K562 (cell line): ENCODE results near the gene MYOG. TPM values are rescaled to one million over a fixed set of nuclear protein-coding genes. Genes with fewer than 3 reads are reported as not detected.

Experiments
- ATAC-seq: fragments of 200-7000 bp; cut with Tn5 transposase; 3 replicates; pipeline ENCODE4 v1.9.1; 2020; ENCODE audit warnings: moderate library complexity
- BruUV-seq: library from RNA; stranded (reverse); fragments of 400-500 nt; replicated peaks from 2 replicates; lab custom pipeline; 2021; lab: Mats Ljungman, UMichigan
- CTCF ChIA-PET: fragments of 300-600 bp; formaldehyde crosslinking; extraction: SDS; loops from one replicate; lab custom pipeline; 2021; ENCODE audit warnings: low intra/inter-chr PET ratio; lab: Yijun Ruan, JAX
- POLR2A ChIA-PET: fragments of 300-600, 350-650 bp; sonication (Branson Sonifier 250); formaldehyde crosslinking; extraction: SDS; loops from one replicate; lab custom pipeline; 2021; ENCODE audit warnings: antibody characterized with exemption, inconsistent platforms; lab: Yijun Ruan, JAX
- DNase-seq, 4 experiments: peaks; one replicate each; pipeline versions ENCODE4 v3.0.0 to v3.0.0-alpha.2; 2011 to 2018; ENCODE audit warnings: low spot score in 3 of 4, mixed read lengths in 3 of 4; ENCODE audit errors: extremely low read depth in 1 of 4
- FAIRE-seq: peaks from 2 replicates; lab custom pipeline; 2011; peaks lifted over from hg19 to GRCh38; lab: Jason Lieb, UNC
- H2AFZ ChIP-seq: 2 replicates; pipeline ENCODE4 v1.6.0; 2011; ENCODE audit warnings: low read depth, low read length, control low read depth, inconsistent platforms
- H3K27ac ChIP-seq: fragments of 200-600 bp; 3 replicates; pipeline ENCODE4 v1.8.0; 2011; ENCODE audit warnings: low read depth, mild to moderate bottlenecking, control low read depth, inconsistent platforms, low read length, moderate library complexity, mixed read lengths; ENCODE audit errors: extremely low read depth
- H3K27me3 ChIP-seq, 2 experiments: fragments of 300-600 bp in 1 of 2; 2 replicates in 1 of 2; 3 replicates in 1 of 2; pipeline versions ENCODE4 v1.6.0 to v1.8.0; 2011; ENCODE audit warnings: inconsistent platforms in 2 of 2, low read length in 2 of 2, mild to moderate bottlenecking in 1 of 2, mixed read lengths in 1 of 2, moderate library complexity in 1 of 2; ENCODE audit not compliant: control insufficient read depth in 2 of 2, insufficient read depth in 2 of 2
- H3K36me3 ChIP-seq: fragments of 300-600 bp; 3 replicates; pipeline ENCODE4 v1.8.0; 2011; ENCODE audit warnings: mild to moderate bottlenecking, low read length, inconsistent platforms; ENCODE audit not compliant: control insufficient read depth, insufficient read depth
- H3K4me1 ChIP-seq, 2 experiments: fragments of 200-600 bp in 1 of 2; replicated peaks in 1 of 2; 2 replicates in 1 of 2; 3 replicates in 1 of 2; pipeline versions ENCODE4 v1.5.1 to v1.8.0; 2011; ENCODE audit warnings: inconsistent platforms in 2 of 2, low read length in 2 of 2, mild to moderate bottlenecking in 1 of 2, mixed read lengths in 1 of 2, moderate library complexity in 1 of 2; ENCODE audit not compliant: control insufficient read depth in 2 of 2, insufficient read depth in 2 of 2
- H3K4me2 ChIP-seq: 2 replicates; pipeline ENCODE4 v1.6.1; 2011; ENCODE audit warnings: low read length, control low read depth, inconsistent platforms, mixed read lengths; ENCODE audit not compliant: insufficient read depth
- H3K4me3 ChIP-seq: fragments of 200-600 bp; sonication (generic), shearing (Covaris generic); 2 replicates; pipeline ENCODE4 v1.5.1; 2016; ENCODE audit warnings: control low read depth, inconsistent platforms
- H3K79me2 ChIP-seq: fragments of 200-600 bp; 3 replicates; pipeline ENCODE4 v1.8.0; 2011; ENCODE audit warnings: low read length, inconsistent platforms; ENCODE audit not compliant: control insufficient read depth, insufficient read depth
- H3K9ac ChIP-seq, 2 experiments: 2 replicates each; pipeline versions ENCODE4 v1.6.0 to v1.6.1; 2011; ENCODE audit warnings: low read depth in 2 of 2, low read length in 2 of 2, control low read depth in 1 of 2, inconsistent platforms in 1 of 2, mild to moderate bottlenecking in 1 of 2, mixed read lengths in 1 of 2; ENCODE audit not compliant: insufficient read depth in 1 of 2
- H3K9me1 ChIP-seq: one replicate; pipeline ENCODE4 v1.6.0; 2011; ENCODE audit warnings: inconsistent platforms, mild to moderate bottlenecking, low read length, moderate library complexity; ENCODE audit not compliant: control insufficient read depth, insufficient read depth
- H3K9me3 ChIP-seq: replicated peaks from 2 replicates; pipeline ENCODE4 v1.5.1; 2011; ENCODE audit warnings: low read depth, low read length, inconsistent platforms; ENCODE audit not compliant: control insufficient read depth, insufficient read depth
- H4K20me1 ChIP-seq: replicated peaks from 2 replicates; pipeline ENCODE4 v1.6.1; 2011; ENCODE audit warnings: low read length, inconsistent platforms, mixed read lengths; ENCODE audit not compliant: control insufficient read depth, insufficient read depth
- NBN ChIP-seq: fragments of 450-650 bp; IDR thresholded peaks from 2 replicates; pipeline ENCODE4 v1.6.1; 2016; ENCODE audit warnings: low read depth, mild to moderate bottlenecking
- PHF21A ChIP-seq: fragments of 450-650 bp; IDR thresholded peaks from 2 replicates; pipeline ENCODE4 v1.6.1; 2017; ENCODE audit warnings: low read depth, borderline replicate concordance
- POLR2A ChIP-seq: fragments of 450-650 bp; conservative IDR thresholded peaks from 2 replicates; pipeline ENCODE4 v1.6.1; 2016
- RBM14 ChIP-seq: fragments of 200-400 bp; formaldehyde crosslinking; IDR thresholded peaks from 2 replicates; pipeline ENCODE4 v1.6.1; 2018; ENCODE audit warnings: low read depth, mild to moderate bottlenecking, low read length, moderate library complexity, borderline replicate concordance; ENCODE audit not compliant: insufficient read depth
- RERE ChIP-seq: sonication (generic); formaldehyde crosslinking; IDR thresholded peaks from 2 replicates; pipeline ENCODE4 v1.8.0; 2023; ENCODE audit warnings: missing genetic modification reagents, mild to moderate bottlenecking, borderline replicate concordance
- SETDB1 ChIP-seq: IDR thresholded peaks from one replicate; pipeline ENCODE4 v1.6.1; 2012; ENCODE audit warnings: low read length, control low read depth, inconsistent platforms
- TFAM ChIP-seq: fragments of 250-450 bp; sonication (Bioruptor Pico); conservative IDR thresholded peaks from 2 replicates; pipeline ENCODE4 v1.5.0; 2021; ENCODE audit warnings: mild to moderate bottlenecking, moderate library complexity
- VEZF1 ChIP-seq: fragments of 200-800 bp; sonication (Bioruptor generic); IDR thresholded peaks from 2 replicates; pipeline ENCODE4 v1.6.1; 2017; ENCODE audit warnings: missing genetic modification characterization, missing compliant biosample characterization
- ZNF174 ChIP-seq: fragments of 250-450 bp; sonication (Bioruptor Pico); IDR thresholded peaks from 2 replicates; pipeline ENCODE4 v1.4.0; 2020; ENCODE audit warnings: mild to moderate bottlenecking
- in situ Hi-C: fragments of 300-500 bp; cut with MboI; formaldehyde crosslinking; loops from 4 replicates; pipeline ENCODE4 v1.15.0; 2018; ENCODE audit warnings: inconsistent platforms, mixed read lengths
- intact Hi-C: fragments of 100-400 bp; cut with micrococcal nuclease; formaldehyde crosslinking; loops from 2 replicates; pipeline ENCODE4 v1.14.2; 2022
- polyA plus RNA-seq, 8 experiments: library from polyadenylated mRNA; depleted of rRNA in 4 of 8; stranded (reverse) in 5 of 8; unstranded in 3 of 8; fragments of >200 nt; fragmentation: Nextera tagmentation in 2 of 8; fragmentation: Illumina TruSeq in 1 of 8; extraction: Ambion mirVana in 2 of 8; extraction: Trizol in 1 of 8; gene quantifications; 2 replicates each; pipeline versions ENCODE4 v1.2.1 to v1.2.3, GENCODE V29; 2011 to 2014; ENCODE audit warnings: inconsistent platforms in 1 of 8, missing spikeins in 1 of 8
- total RNA-seq, 7 experiments: library from RNA; depleted of rRNA in 6 of 7; stranded (reverse); fragments of >200 nt in 6 of 7; fragmentation: Illumina TruSeq in 2 of 7; extraction: Trizol in 2 of 7; gene quantifications; 2 replicates each; pipeline versions ENCODE4 v1.2.1 to v1.2.3, GENCODE V29; 2011 to 2021; ENCODE audit warnings: low replicate concordance in 1 of 7

Gene MYOG
- total and polyA plus RNA-seq, 9 of the 15 experiments (the other 6 are each of a cell fraction or from before 2014, with no cell fraction given), result not detected

DNA sequence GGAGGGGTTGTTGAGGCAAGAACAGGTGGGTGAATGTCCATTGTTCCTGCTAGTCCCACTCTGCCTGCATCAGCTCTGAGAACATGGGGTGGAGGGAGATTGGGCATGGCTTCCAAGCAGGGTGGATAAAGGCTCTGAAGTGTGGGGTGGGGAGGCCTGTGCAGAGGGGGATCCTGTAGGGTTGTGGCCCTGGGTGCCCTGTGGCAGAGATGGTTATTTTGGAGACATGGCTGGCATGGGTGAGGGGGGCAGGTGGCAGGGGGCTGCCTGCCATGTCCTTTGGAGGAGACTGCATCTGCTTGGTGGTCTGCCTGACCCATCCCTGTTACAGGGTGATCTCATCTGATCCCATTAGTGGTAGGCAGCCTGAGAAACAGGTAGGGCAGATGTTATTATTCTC lies 11.2 kb downstream of the MYOG start:
- CTCF ChIA-PET, result no interaction called here
- no peak overlapping the region for H3K27ac ChIP-seq
- ATAC-seq (no peak), DNase-seq (no peak), FAIRE-seq (no peak)
- no peak overlapping the region for H3K9ac ChIP-seq
- intact Hi-C loops, result no loop called here
- no peaks in the 10 kb centered on the region for H3K9me3 ChIP-seq
- POLR2A ChIA-PET, result no interaction called here
- peaks cover 4% of the 10 kb centered on the region; the same call in 1 of the 2 replicates for H4K20me1 ChIP-seq
- no peaks in the 10 kb centered on the region for H3K9me1 ChIP-seq
- no peak overlapping the region for H3K4me2 ChIP-seq
- H2AFZ ChIP-seq, result no peak overlapping the region
- TF ChIP-seq NBN (no peak), PHF21A (no peak), RERE (CRISPR knock-in tag) (no peak), RBM14 (no peak), VEZF1 (no peak), TFAM (CRISPR knock-in tag) (no peak), POLR2A (no peak), SETDB1 (no peak), ZNF174 (CRISPR knock-in tag) (no peak)
- peaks cover 0 to 10% of the 10 kb centered on the region in 2 experiments; a peak in 2 of 5 replicates for H3K4me1 ChIP-seq
- H3K79me2 ChIP-seq, result no peaks in the 10 kb centered on the region
- in situ Hi-C loops, result no loop called here
- peaks cover 36 to 68% of the 10 kb centered on the region in 2 experiments for H3K27me3 ChIP-seq
- BruUV-seq, result no TSS peak
- H3K36me3 ChIP-seq, result no peaks in the 10 kb centered on the region
- H3K4me3 ChIP-seq, result no peak overlapping the region
